Left lobe of liver (tissue), 2 donors: ENCODE measurements around the gene DISC1. TPM values are rescaled to one million over a fixed set of nuclear protein-coding genes. Genes with fewer than 3 reads are reported as not detected.
A peak's percentile ranks its signal among the peaks of the same experiment; 100 is the strongest.

Experiments
- ATAC-seq: fragments of 200-7000 bp; cut with Tn5 transposase; one replicate; pipeline ENCODE4 v1.9.1; 2020; ENCODE audit warnings: mild to moderate bottlenecking, moderate library complexity
- DNase-seq: peaks from one replicate; pipeline ENCODE4 v3.0.0-alpha.2; 2020; ENCODE audit warnings: low spot score
- total RNA-seq: library from RNA; stranded (reverse); gene quantifications from one replicate; pipeline ENCODE4 v1.2.1, GENCODE V29; 2021
- donor health status: DM: no; HTN: no; CAD: no; lungs with moderate emphysema.
- donor health status: DM: no; HTN: yes; CAD: no.

DISC1 gene
- total RNA-seq, 1 donor from 2014 or later = 1.8 TPM

DNA sequence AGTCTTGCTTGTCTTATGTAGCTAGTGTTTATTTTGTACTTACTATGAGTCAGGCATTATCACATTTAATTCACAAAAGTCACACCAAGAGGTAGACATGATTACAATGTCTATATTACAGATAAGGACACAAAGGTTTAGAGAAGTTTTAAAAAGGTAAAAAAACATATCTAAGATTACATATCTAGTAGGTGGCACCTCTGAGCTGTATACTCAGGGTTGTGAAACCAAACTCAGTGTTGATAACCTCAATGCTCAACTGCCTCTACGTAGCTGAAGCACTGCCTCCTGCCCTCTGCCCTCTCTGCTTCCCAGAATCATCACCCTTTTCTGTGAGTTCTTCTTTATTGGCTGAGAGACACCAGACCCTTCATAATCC, 431.3 kb downstream of the DISC1 start:
- ATAC-seq (no peak), DNase-seq (no peak)

- ATAC-seq = peak; percentile 44
These were observed 433.3 kb downstream of the DISC1 start for GRCh38 chr1:232059726-232060374.

DNA sequence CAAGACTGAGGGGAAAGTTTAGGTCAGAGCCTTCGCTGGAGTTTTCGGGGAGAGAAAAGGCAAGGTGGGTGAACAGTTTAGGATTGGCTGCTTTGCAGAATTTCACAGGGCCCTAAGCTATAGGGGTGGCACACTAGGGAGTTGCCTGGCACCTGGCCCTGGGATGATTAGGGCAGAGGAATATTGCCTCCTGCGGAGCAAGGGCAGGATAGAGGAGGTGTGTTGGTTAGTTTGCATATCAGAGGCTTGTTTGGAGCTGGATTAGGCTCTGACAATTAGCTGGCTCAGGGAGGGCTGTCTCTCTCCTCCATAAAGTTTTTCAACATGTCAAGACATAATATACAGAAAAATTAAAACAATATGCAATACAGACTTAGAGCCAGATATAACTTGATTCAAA, 436.4 kb downstream of the DISC1 start:
- ATAC-seq (no peak), DNase-seq (no peak)

More at GRCh38 chr1:232059726-232060374, 433.3 kb downstream of the DISC1 start:
- DNase-seq = no peak

DNA sequence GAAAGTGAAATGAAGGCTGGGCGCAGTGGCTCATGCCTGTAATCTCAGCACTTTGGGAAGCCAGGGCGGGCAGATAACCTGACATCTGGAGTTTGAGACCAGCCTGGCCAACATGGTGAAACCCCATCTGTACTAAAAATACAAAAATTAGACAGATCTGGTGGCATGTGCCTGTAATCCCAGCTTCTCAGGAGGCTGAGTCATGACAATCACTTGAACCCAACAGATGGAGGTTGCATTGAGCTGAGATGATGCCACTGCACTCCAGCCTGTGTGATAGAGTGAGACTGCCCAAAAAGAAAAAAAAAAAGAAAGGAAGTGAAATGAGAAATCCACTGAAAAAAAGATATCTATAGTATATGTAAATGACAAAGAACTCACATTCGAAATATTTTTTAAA, 439.9 kb downstream of the DISC1 start:
- no peak for ATAC-seq
- no peak for DNase-seq

GRCh38 chr1:232074265-232074664, 447.7 kb downstream of the DISC1 start:
- ATAC-seq = no peak
- no peak for DNase-seq

GRCh38 chr1:232077809-232078208, 451.2 kb downstream of the DISC1 start:
- DNase-seq (no peak), ATAC-seq (no peak)

DNA sequence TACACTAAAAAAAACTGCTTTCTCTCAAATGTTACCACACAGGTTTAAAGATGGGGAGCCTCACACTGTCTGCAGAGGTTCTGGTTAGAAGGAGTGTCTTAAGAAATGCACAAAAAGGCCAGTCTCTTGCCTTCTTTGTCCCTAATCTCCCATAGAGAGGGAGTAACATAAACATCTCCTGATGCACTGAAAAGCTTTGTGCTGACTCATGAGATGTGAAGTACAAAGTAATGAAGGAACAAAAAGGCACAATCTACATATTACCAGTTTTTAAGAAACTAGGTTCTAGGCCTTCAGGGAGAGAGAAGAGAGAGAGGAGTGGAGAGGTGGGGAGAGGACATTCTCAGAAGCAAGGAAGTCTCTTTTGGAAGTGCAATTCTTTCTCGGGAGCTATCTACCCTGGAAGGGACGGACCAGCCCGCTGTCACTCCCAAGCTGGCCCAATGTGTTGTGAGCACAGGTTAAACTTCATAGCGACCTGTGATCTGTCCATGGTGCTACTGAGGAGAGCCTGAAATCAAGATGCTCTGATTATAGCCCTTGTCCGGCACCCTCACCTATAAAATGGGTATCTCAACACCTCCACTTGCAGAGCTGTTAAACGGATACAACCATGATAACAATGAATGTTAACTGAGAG, 458.1 kb downstream of the DISC1 start:
- ATAC-seq (peak; percentile 59), DNase-seq (no peak)

DNA sequence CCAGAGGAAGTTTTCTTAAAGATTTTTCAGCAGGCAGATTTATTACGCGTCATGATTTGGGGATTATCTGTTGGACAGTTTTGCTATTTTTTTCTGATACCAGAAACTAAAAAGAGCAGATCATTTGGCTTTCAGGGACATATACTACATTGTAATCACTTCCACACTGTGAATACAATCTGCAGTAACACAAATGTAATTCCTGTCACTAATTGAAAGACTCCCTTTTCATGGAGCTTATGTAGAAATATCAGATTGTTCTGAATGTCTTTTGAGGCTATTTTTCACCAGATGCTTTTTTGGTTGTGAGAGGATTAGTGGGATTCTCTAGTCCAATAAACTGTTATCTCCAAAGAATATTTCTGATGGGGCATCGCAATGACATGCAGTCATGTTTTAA, 464.2 kb downstream of the DISC1 start:
- ATAC-seq (no peak), DNase-seq (no peak)

Other genes starting within 250 kb of the DISC1 start
- 23.6 TPM for gene EGLN1, start 204.5 kb upstream of the DISC1 start, total RNA-seq
- 13.3 TPM for gene TSNAX, start 98.1 kb upstream of the DISC1 start, total RNA-seq